Stimulated activated effector memory CD8-positive, alpha-beta T cell treated with anti-CD3 and anti-CD28 coated beads, Interleukin-12 subunit alpha, Interleukin-12 subunit beta, amount 100 ng/mL, for 72 hours (primary cell): Measurements from ENCODE around the gene UBAP2L.
"Not testable (repeated sequence)": the region's sequence is repeated elsewhere in the genome, so short reads cannot be mapped to it uniquely, and the experiment has no call there.

ENCODE experiments used
- ATAC-seq: fragments of 150-1000 bp; cut with Tn5 transposase; 2 replicates; pipeline ENCODE4 v1.10.0; 2021
- DNase-seq, 2 donors: peaks; one replicate each; pipeline ENCODE4 v3.0.0; 2021 to 2022; ENCODE audit warnings: low spot score in 2 of 2
- H3K27ac Mint-ChIP-seq: one replicate; pipeline ENCODE4 v1.8.0; 2022; ENCODE audit warnings: mild to moderate bottlenecking, mixed read lengths
- H3K36me3 Mint-ChIP-seq: one replicate; pipeline ENCODE4 v1.8.0; 2022; ENCODE audit warnings: mild to moderate bottlenecking, mixed read lengths
- H3K4me1 Mint-ChIP-seq: one replicate; pipeline ENCODE4 v1.8.0; 2022; ENCODE audit warnings: mixed read lengths
- H3K4me3 Mint-ChIP-seq: one replicate; pipeline ENCODE4 v1.8.0; 2022; ENCODE audit warnings: mild to moderate bottlenecking, mixed read lengths
- H3K9me3 Mint-ChIP-seq: one replicate; pipeline ENCODE4 v1.8.0; 2022; ENCODE audit warnings: mixed read lengths

UBAP2L gene

DNA sequence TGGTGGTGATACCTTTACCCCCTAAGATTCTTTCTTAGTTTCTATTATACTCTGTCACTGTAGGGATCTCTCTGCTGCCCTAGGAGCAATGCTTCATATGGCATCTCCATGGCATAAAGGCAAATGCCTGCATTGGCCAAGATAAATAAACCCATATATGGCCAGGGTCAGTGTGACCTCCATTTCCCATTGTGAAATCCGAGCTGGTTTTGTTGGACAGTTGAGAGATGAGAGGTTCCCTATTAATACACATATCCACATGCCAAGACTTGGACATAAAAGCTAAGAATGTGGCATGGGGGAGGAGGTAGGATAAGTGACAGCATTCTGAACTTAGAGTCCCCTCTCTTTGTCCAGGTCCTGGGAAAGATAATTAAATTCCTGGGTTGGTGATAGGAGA lies 30.2 kb upstream of the UBAP2L start:
- H3K9me3 Mint-ChIP-seq: no peaks in the 10 kb centered on the region
- ATAC-seq: no peak
- no peak overlapping the region for H3K27ac Mint-ChIP-seq
- H3K4me3 Mint-ChIP-seq: no peak overlapping the region
- no peaks in the 10 kb centered on the region for H3K4me1 Mint-ChIP-seq
- DNase-seq: no peak
- no peaks in the 10 kb centered on the region for H3K36me3 Mint-ChIP-seq

DNA sequence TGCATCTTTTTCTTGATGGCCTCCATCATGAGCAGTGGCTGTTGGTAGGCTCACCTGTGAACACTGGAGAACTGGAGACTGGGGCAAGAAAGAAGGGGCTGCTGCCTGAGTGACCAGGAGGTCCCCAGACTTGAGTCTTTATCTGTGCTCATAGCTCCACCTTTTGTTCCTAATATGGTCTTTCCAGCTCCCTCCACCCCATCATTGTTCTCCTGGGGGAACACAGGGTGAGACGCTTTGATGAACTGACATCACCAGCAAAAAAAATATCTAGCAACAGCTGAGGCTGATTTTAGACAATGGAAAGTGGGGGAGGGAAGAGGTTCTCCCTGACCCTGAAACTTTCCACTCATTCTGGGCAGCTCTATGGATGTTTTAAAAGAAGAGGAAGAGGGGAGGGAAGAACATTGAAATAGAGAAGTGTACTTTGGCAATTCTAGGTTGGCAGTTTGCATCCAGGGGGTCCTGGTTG lies 28.7 kb upstream of the UBAP2L start, which contains the start of gene TPM3:
TPM3 (minus strand) TSS at position 111 of the 472 bp plus-strand sequence; CDS start at position 29, 82 bp downstream.
- no peaks in the 10 kb centered on the region for H3K4me1 Mint-ChIP-seq
- no peak within 1 kb of the TSS for H3K4me3 Mint-ChIP-seq
- DNase-seq (no peak), ATAC-seq (no peak)
- no peak within 1 kb of the TSS for H3K27ac Mint-ChIP-seq
- H3K36me3 Mint-ChIP-seq: no peaks in the 10 kb centered on the region
- H3K9me3 Mint-ChIP-seq: no peaks in the 10 kb centered on the region

DNA sequence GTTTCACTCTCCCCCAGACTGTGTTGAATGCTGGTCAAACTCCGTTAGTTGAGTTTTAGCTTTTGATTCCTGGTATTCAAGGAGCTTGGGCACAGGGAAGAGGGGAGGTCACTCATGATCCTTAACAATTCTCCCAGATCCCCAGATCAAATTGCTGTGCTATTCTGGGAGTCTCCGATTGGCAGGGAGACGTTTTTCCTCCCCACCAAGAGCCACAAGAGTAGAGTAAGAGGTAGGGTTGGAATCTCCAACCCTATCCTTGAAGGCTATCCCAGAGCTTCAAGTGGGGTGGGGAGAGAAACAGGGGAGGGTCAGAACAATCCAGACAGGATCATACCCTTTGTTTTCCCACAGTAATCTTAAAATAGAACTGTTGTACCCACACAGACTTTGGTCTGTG lies 28.3 kb upstream of the UBAP2L start:
- DNase-seq (no peak), ATAC-seq (no peak)
- Mint-ChIP-seq H3K9me3 (no peaks in the 10 kb centered on the region), H3K36me3 (no peaks in the 10 kb centered on the region), H3K4me1 (no peaks in the 10 kb centered on the region), H3K27ac (no peak overlapping the region), H3K4me3 (no peak overlapping the region)

DNA sequence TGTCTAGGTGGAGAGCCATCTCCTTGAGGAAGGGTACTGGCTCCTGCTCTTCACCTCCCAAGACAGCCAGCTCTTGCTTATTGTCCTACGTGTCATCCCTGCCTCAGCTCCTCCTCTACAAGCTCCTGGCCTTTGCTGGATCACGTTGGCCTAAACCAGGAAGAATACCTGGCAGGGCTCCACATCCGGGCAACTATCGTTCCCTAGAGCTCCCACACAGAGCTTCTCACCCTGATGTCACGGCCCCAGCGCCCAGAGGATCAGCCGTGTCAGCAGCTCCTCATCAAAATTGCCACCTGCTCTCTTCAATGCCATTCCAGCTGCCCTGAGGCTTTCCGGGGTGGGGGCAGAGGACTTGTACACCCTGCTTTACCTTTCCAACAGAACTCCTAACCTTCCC lies 26.9 kb upstream of the UBAP2L start:
- Mint-ChIP-seq H3K4me3 (no peak overlapping the region), H3K36me3 (no peaks in the 10 kb centered on the region), H3K27ac (peak overlapping the region; percentile 2), H3K9me3 (no peaks in the 10 kb centered on the region), H3K4me1 (no peaks in the 10 kb centered on the region)
- DNase-seq (no peak), ATAC-seq (peak; percentile 31)

DNA sequence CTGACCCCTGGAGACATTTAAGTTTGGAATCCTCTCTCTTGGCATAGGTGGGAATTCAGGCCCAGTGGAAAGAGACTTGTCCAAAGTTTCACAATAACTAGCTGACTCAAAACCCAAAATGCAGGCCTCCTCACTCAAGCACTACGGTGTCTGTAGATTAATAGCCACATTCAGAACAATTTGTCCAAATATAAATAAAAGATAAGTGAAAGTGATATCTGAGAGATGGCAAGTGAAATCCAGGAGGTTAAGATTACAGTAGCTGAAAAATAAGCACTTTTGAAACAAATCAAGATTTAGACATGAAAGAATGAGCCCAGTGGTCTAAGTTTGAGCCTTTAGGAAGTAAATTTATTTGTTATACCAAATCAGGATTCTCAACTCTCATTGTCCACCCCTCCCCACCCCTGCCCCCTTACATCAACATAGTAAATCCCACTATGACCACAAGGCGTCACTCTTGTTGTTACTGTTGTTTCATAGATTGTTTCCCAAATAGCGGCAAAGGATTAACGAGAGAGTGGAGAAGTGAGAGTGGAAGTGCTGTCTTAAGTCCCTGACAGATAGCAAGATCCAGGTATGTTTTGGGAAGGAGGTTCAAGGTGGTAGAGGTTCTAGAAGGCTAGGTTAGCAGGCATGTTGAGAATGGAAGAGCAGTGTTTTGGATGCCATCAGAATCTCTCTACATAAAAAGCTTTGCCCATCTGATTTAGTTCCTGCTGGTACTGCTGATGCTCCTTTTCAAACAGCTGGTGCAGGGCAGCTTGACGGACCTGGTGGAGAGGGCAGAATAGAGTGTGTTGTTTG lies 21.8 kb upstream of the UBAP2L start:
- no peaks in the 10 kb centered on the region for H3K36me3 Mint-ChIP-seq
- H3K4me3 Mint-ChIP-seq: no peak overlapping the region
- H3K27ac Mint-ChIP-seq: no peak overlapping the region
- no peaks in the 10 kb centered on the region for H3K4me1 Mint-ChIP-seq
- DNase-seq (no peak), ATAC-seq (peak; percentile 60)
- no peaks in the 10 kb centered on the region for H3K9me3 Mint-ChIP-seq

DNA sequence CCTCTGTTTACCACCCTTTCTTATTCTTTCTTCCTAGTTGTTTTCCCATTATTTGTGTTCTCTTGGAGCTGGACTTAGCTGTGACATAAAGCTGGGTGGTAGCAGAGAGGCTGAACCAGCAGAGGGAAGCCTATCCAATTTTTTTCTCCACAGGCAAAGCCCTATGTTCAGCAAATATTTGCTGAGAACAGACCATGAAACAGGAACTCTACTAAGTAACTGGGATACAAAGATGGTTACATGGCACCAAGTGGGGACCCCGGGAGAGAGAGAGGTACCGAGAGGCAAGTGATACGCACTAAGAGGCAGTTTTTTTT lies 21.2 kb upstream of the UBAP2L start:
- H3K9me3 Mint-ChIP-seq: no peaks in the 10 kb centered on the region
- ATAC-seq: no peak
- H3K27ac Mint-ChIP-seq: no peak overlapping the region
- no peaks in the 10 kb centered on the region for H3K4me1 Mint-ChIP-seq
- H3K4me3 Mint-ChIP-seq: no peak overlapping the region
- no peak for DNase-seq
- no peaks in the 10 kb centered on the region for H3K36me3 Mint-ChIP-seq

DNA sequence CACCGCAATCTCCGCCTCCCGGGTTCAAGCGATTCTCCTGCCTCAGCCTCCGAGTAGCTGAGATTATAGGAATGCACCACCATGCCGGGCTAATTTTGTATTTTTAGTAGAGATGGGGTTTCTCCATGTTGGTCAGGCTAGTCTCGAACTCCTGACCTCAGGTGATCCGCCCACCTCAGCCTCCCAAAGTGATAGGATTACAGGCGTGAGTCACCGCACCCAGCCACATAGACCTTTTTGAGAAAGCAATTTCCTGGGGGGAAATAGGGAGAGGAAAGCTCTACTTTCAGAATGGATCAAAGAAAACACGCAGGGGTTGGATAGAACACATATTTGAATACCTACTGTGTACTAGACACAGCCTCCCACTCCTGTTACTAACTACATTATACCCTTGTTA lies 15.0 kb upstream of the UBAP2L start:
- peaks cover 60% of the 10 kb centered on the region for H3K36me3 Mint-ChIP-seq
- H3K9me3 Mint-ChIP-seq, DNase-seq, H3K4me3 Mint-ChIP-seq, ATAC-seq: not testable (repeated sequence)
- H3K27ac Mint-ChIP-seq: peak overlapping the region; percentile 75
- H3K4me1 Mint-ChIP-seq: peaks cover 25% of the 10 kb centered on the region

DNA sequence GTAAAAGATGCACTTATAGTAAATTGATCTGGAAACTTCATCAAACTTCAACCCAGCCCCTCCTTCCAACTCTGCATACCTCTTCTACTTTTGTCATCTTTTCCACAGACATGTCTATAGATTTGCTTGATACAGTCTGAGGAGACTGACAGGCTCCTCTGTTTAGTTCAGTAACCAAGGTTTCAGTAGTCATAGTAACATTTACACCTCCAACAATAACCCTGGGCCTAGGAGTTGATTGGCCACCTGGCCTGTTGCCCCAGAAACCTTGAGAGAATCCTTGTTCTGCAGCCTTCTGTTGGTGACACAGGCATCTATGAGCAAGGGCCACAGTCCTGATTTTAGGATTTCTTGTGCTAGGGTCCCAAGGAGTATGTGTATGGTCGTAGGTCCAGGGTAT lies 14.6 kb upstream of the UBAP2L start, which contains the start of gene CFAP141:
CFAP141 (minus strand) TSS at position 138 of the 400 bp plus-strand sequence; CDS start at position 112, 26 bp downstream.
- ATAC-seq (peak; percentile 91), DNase-seq (no peak)
- no peaks in the 10 kb centered on the region for H3K9me3 Mint-ChIP-seq
- H3K4me3 Mint-ChIP-seq: no peak within 1 kb of the TSS
- H3K27ac Mint-ChIP-seq: peak within 1 kb of the TSS; percentile 75
- peaks cover 65% of the 10 kb centered on the region for H3K36me3 Mint-ChIP-seq
- H3K4me1 Mint-ChIP-seq: peaks cover 25% of the 10 kb centered on the region

DNA sequence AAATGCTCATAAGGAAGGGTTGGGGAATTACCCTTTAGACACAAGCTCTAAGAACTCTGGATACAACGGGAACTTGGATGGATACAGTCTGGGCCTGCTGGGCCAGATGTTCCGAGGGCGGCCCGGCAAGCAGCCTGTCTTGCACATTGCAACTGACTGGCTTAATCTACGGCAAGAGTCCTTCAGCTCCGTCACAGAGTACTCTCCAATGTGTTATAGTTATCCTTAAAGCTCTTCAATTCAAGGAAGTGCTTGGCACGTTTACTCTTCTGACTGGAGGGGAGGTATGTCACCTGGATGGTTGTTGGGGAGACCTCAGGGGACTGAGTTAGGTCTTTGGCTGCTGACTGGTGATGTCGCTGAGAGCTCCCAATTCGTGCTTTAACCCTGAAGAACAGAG lies 13.5 kb upstream of the UBAP2L start:
- no peak for DNase-seq
- Mint-ChIP-seq H3K4me1 (peaks cover 25% of the 10 kb centered on the region), H3K36me3 (peaks cover 75% of the 10 kb centered on the region), H3K27ac (peak overlapping the region; percentile 75), H3K9me3 (no peaks in the 10 kb centered on the region), H3K4me3 (no peak overlapping the region)
- ATAC-seq: no peak

DNA sequence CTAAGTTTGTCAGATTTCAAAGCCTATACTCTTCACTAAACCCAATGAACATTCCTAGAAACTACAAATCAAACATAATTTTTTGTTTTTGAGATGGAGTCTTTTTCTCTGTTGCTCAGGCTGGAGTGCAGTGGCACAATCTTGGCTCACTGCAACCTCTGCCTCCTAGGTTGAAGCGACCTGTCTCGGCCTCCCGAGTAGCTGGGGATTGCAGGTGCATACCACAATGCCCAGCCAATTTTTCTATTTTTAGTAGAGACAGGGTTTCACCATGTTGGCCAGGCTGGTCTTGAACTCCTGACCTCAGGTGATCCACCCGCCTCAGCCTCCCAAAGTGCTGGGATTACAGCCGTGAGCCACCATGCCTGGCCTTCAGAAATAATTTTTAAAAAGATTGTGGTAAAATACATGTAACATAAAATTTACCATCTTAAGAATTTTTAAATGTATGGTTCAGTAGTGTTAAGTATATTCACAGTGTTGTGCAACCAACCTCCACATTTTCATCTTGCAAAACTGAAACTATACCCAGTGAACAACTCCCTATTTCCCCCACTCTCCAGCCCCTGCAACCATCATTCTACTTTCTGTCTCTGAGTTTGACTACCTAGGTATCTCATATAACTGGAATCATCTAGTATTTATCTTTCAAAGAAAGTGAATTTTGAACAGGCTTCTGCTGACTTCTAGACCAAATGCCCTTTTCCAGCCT lies 11.9 kb upstream of the UBAP2L start:
- DNase-seq (no peak), ATAC-seq (no peak)
- Mint-ChIP-seq H3K36me3 (peaks cover 91% of the 10 kb centered on the region), H3K9me3 (no peaks in the 10 kb centered on the region), H3K4me1 (peaks cover 25% of the 10 kb centered on the region), H3K27ac (peak overlapping the region; percentile 79), H3K4me3 (no peak overlapping the region)

DNA sequence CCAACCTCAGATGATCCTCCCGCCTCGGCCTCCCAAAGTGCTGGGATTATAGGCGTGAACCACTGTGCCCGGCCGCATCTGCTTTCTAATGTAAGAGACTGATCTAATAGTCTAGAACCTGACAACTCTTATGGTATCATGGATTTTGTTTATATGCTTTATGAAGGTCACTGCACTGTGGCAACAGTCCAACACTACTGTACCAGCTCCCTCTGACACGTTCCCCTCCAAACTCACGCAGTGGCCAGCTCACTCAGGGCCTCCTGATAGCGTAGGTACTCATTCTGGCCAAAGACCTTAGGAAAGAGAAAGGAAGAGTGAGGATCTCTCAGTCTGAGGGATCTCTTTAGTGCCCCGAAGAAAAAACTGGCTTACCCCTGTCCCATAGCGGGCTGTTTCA lies 8.7 kb upstream of the UBAP2L start:
- Mint-ChIP-seq H3K4me3 (no peak overlapping the region), H3K27ac (no peak overlapping the region), H3K4me1 (peaks cover 16% of the 10 kb centered on the region), H3K36me3 (peaks cover 100% of the 10 kb centered on the region), H3K9me3 (no peaks in the 10 kb centered on the region)
- DNase-seq (no peak), ATAC-seq (no peak)

DNA sequence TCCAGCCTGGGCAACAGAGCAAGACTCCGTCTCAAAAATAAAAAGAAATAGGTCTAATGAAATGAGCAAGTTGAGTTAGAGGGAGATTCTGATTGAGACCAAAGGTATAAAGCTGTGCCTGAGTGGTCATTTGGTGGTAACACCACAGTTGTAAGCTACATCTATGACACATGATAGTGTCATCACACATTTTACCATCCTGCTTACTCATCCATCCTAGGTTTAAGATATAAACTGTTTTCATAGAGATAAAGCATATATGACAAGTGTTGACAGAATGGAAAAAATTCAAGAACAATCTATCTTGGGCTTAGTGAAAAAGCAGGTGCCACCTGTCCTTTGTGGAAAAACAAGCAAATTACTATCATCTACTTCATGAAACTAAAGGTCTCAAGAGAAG lies 7.5 kb upstream of the UBAP2L start:
- Mint-ChIP-seq H3K36me3 (peaks cover 100% of the 10 kb centered on the region), H3K4me1 (peaks cover 13% of the 10 kb centered on the region), H3K4me3 (no peak overlapping the region), H3K27ac (peak overlapping the region; percentile 76), H3K9me3 (no peaks in the 10 kb centered on the region)
- no peak for DNase-seq
- ATAC-seq: peak; percentile 100

DNA sequence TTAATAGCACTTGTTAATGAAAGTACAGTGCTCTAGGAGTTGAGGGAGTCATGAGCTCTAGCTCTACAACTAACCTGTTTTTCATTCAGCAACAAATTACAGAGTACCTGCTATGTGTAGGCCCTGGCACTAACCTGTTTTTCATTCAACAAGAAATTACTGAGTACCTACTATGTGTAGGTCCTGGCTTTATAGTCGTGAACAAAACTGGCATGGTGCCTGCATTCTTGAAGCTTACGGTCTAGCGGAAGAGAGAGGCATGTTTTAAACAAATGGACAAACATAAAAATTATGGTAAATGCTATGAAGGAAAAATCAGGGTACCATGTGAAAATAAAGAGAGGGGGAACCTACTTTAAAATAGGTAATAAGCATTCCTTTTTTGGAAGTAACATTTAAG lies 2.2 kb upstream of the UBAP2L start:
- no peaks in the 10 kb centered on the region for H3K9me3 Mint-ChIP-seq
- H3K4me3 Mint-ChIP-seq: peak overlapping the region; percentile 94
- ATAC-seq: no peak
- no peak for DNase-seq
- H3K36me3 Mint-ChIP-seq: peaks cover 100% of the 10 kb centered on the region
- peaks cover 39% of the 10 kb centered on the region for H3K4me1 Mint-ChIP-seq
- peak overlapping the region; percentile 98 for H3K27ac Mint-ChIP-seq

DNA sequence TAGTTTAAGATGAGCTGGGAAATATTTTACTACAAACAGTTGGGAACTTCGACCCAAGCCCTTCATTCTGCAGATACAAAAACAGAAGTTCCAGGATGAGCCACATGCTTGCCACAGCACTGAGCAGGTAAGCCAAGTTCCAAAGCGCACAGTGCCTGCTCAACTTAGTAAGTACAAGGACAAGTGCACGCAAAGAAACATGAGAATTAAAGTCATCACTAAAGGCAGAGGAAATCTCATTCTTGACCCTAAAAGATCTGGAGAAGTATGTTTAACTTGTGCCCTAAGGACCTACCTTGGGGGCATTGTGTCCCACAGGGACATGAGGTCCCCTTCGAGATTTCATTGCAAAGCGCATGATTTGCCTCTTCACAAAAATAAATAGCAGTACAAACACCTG lies 1.2 kb upstream of the UBAP2L start:
- Mint-ChIP-seq H3K4me3 (peak overlapping the region; percentile 94), H3K36me3 (peaks cover 100% of the 10 kb centered on the region), H3K27ac (peak overlapping the region; percentile 98), H3K9me3 (no peaks in the 10 kb centered on the region), H3K4me1 (peaks cover 49% of the 10 kb centered on the region)
- ATAC-seq (no peak), DNase-seq (no peak)

DNA sequence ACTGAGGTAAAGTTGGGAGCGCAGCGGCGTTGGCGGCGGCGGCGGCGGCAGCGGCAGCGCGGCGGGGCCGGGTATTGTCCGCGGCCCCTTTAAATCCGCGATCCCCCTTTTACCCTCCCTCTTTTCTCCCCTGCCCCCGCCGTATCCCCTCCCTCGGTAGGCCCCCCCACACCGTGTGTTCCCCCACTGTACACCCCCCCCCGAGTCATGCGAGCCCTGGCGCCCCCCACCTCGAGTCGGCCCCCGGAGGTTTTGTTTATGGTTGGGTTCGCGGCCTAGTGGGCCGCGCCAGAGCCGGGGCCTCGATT lies 169 bp downstream of the UBAP2L start:
- no peak for ATAC-seq
- peaks cover 100% of the 10 kb centered on the region for H3K36me3 Mint-ChIP-seq
- no peak for DNase-seq

More for the DNA sequence above, 169 bp downstream of the UBAP2L start:
- no peaks in the 10 kb centered on the region for H3K9me3 Mint-ChIP-seq
- H3K4me3 Mint-ChIP-seq: peak overlapping the region; percentile 94
- H3K4me1 Mint-ChIP-seq: peaks cover 63% of the 10 kb centered on the region
- peak overlapping the region; percentile 98 for H3K27ac Mint-ChIP-seq
